Chondrocyte (in vitro differentiated cells): ENCODE data around the gene ITPR1. TPM values are rescaled to one million over a fixed set of nuclear protein-coding genes. Genes with fewer than 3 reads are reported as not detected.
"Not testable (repeated sequence)": the region's sequence is repeated elsewhere in the genome, so short reads cannot be mapped to it uniquely, and the experiment has no call there.

ENCODE experiments used
- DNase-seq: peaks from one replicate; pipeline ENCODE4 v3.0.0; 2021; ENCODE audit warnings: mixed read lengths, low spot score
- H3K27ac Mint-ChIP-seq: one replicate; pipeline ENCODE4 v1.8.0; 2021; ENCODE audit warnings: mild to moderate bottlenecking, moderate library complexity, mixed read lengths; ENCODE audit not compliant: unreplicated experiment
- H3K27me3 Mint-ChIP-seq: 2 replicates; pipeline ENCODE4 v1.8.0; 2021; ENCODE audit warnings: low read depth, mixed read lengths
- H3K36me3 Mint-ChIP-seq: 2 replicates; pipeline ENCODE4 v1.8.0; 2021; ENCODE audit warnings: low read depth, mixed read lengths
- H3K4me1 Mint-ChIP-seq: 2 replicates; pipeline ENCODE4 v1.8.0; 2021; ENCODE audit warnings: low read depth, mild to moderate bottlenecking, mixed read lengths
- H3K4me3 Mint-ChIP-seq: one replicate; pipeline ENCODE4 v1.8.0; 2021; ENCODE audit warnings: mild to moderate bottlenecking, moderate library complexity, mixed read lengths; ENCODE audit not compliant: unreplicated experiment
- H3K9me3 Mint-ChIP-seq: 2 replicates; pipeline ENCODE4 v1.8.0; 2021; ENCODE audit warnings: low read depth, mixed read lengths
- total RNA-seq: library from RNA; stranded (reverse); gene quantifications from 3 replicates; pipeline ENCODE4 v1.2.1, GENCODE V29; 2021
- TF ChIP-seq, protein P1 (sequence below): fragments of 200-600 bp; sonication (generic); IDR thresholded peaks from 2 replicates; pipeline ENCODE4 v1.5.0; 2021; ENCODE audit warnings: antibody characterized with exemption, mild to moderate bottlenecking, moderate library complexity

Gene ITPR1
- total RNA-seq, 1 donor from 2014 or later, result 45.0 TPM

DNA sequence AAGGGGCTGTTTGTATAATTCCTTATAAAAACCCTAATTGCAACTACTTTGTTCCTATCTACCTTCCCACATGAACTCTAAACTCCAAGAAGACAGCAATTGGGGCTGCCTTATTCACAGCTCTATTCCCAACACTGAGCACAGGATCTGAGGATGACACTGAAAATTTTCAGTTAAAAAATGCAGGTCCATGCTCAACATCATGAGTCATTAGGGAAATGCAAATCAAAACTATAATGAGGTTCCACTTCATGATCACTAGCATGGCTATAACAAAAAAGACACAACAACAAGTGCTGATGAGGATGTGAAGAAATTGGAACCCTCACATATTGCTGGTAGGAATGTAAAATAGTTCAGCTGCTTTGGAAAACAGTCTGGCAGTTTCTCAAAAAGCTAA, 39.0 kb upstream of the ITPR1 start:
- Mint-ChIP-seq H3K36me3 (peaks cover 3% of the 10 kb centered on the region), H3K27me3 (no peaks in the 10 kb centered on the region), H3K27ac (no peak overlapping the region), H3K4me1 (no peaks in the 10 kb centered on the region), H3K4me3 (no peak overlapping the region), H3K9me3 (no peaks in the 10 kb centered on the region)
- TF ChIP-seq, protein P1, sequence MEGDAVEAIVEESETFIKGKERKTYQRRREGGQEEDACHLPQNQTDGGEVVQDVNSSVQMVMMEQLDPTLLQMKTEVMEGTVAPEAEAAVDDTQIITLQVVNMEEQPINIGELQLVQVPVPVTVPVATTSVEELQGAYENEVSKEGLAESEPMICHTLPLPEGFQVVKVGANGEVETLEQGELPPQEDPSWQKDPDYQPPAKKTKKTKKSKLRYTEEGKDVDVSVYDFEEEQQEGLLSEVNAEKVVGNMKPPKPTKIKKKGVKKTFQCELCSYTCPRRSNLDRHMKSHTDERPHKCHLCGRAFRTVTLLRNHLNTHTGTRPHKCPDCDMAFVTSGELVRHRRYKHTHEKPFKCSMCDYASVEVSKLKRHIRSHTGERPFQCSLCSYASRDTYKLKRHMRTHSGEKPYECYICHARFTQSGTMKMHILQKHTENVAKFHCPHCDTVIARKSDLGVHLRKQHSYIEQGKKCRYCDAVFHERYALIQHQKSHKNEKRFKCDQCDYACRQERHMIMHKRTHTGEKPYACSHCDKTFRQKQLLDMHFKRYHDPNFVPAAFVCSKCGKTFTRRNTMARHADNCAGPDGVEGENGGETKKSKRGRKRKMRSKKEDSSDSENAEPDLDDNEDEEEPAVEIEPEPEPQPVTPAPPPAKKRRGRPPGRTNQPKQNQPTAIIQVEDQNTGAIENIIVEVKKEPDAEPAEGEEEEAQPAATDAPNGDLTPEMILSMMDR, result no peak
- no peak for DNase-seq

DNA sequence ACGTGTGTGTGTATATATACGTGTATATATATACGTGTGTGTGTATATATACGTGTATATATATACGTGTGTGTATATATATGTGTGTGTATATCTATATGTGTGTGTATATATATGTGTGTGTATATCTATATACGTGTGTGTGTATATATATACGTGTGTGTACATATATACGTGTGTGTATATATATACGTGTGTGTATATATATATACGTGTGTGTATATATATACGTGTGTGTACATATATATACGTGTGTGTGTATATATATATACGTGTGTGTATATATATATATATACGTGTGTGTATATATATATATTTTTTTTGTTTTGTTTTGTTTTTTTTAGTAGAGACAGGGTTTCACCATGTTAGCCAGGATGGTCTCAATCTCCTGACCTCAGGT, 36.4 kb upstream of the ITPR1 start:
- H3K27ac Mint-ChIP-seq, H3K9me3 Mint-ChIP-seq, H3K27me3 Mint-ChIP-seq, H3K4me3 Mint-ChIP-seq, H3K4me1 Mint-ChIP-seq, H3K36me3 Mint-ChIP-seq, DNase-seq: not testable (repeated sequence)

DNA sequence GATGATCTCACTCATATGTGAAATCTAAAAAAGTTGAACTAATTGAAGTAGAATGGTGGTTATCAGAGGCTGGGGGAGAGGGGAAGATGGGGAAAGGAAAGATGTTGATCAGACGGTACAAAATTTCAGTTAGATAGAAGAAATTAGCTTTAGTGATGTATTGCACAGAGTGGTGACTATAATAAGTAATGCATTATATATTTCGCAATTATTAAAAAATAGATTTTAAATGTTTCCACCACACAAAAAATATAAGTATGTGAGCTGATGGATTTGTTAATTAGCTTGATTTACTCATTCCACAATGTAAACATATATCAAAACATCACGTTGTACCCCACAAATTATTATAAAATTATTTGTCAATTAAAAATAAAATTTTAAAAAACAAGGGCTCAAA, 34.2 kb upstream of the ITPR1 start:
- H3K9me3 Mint-ChIP-seq, result no peaks in the 10 kb centered on the region
- H3K36me3 Mint-ChIP-seq, result no peaks in the 10 kb centered on the region
- no peak overlapping the region for H3K4me3 Mint-ChIP-seq
- no peak overlapping the region for H3K27ac Mint-ChIP-seq
- TF ChIP-seq, protein P1, result no peak
- H3K4me1 Mint-ChIP-seq, result no peaks in the 10 kb centered on the region
- H3K27me3 Mint-ChIP-seq, result no peaks in the 10 kb centered on the region
- no peak for DNase-seq

DNA sequence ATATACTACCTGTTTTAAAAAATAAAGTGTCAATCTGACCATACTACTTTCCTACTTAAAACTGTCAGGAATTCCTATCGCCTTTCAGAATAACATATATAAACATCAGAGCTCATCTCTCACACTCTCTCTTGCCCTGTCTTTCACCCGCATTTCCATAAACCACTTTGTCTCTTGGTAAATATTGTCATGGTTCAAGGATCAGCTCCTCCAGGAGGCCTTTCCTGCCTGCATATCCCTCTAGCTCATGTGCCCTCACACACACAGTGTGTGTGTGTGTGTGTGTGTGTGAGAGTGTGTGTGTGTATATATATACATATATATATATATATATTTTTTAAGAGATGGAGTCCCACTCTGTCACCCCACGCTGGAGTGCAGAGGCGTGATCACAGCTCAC, 32.8 kb upstream of the ITPR1 start:
- Mint-ChIP-seq H3K4me3 (no peak overlapping the region), H3K4me1 (no peaks in the 10 kb centered on the region), H3K27ac (no peak overlapping the region), H3K36me3 (no peaks in the 10 kb centered on the region), H3K9me3 (no peaks in the 10 kb centered on the region), H3K27me3 (no peaks in the 10 kb centered on the region)
- TF ChIP-seq, protein P1, result no peak
- DNase-seq, result no peak

DNA sequence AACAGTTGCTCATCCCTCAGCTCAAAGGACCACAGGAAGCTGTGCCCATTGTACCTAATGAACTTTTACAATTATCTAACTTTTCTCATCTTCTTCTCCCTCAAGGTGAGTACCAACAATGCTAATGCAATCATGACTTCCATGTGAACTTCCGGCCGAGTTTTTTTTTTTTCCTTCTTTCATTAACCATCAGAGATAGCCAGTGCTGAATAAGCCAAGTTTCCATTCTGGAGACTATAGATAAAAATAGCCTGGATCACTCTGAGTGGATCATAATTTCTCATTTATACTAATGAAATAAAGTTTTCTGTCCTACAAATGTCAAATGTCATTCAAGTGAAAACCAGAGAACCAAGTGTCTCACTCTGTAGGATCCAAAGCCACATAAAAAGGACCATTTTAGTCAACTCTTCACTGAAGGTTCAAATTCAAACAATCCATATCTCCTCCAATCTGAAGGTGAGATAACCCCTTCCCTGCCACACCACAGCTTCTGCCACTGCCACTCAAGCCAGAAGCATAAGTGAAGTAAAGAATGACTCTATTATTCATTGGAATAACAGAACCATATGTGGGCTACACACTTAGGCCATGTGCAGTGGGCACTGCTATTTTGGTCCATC, 31.6 kb upstream of the ITPR1 start:
- TF ChIP-seq, protein P1, result no peak
- Mint-ChIP-seq H3K4me3 (no peak overlapping the region), H3K36me3 (no peaks in the 10 kb centered on the region), H3K27ac (no peak overlapping the region), H3K27me3 (no peaks in the 10 kb centered on the region), H3K9me3 (no peaks in the 10 kb centered on the region), H3K4me1 (peaks cover 11% of the 10 kb centered on the region)
- DNase-seq, result no peak

DNA sequence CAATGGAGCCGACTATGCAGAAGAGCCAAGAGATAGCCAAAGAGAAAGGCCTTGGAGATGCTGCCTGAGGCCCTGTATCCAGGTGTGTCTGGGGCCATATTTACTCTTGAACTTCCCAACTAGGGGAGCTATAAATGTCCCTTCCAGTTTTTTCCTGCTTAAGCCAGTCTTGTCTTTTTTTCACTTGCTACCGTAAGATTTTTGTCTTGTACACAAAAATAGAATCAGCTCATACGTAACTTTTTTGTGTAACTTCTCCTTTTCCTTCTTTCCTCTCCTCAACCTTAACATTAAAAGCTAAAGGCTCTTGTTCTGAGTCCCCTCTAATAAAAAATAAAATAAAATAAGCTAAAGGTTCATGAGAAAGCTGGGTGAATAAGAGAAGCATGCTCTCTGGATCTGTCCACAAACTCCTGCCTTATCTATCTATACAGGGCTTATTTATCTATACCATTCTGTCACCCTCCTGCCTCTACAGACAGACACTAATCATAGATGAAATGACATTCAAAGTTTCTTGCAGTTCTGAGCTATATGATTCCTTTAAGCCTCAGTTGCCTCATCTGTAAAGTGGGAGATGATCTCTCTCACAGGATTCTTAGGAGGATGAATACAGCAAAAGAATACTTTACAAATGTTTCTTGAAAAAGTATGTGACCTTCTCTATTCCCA, 30.6 kb upstream of the ITPR1 start:
- H3K4me3 Mint-ChIP-seq, result no peak overlapping the region
- no peak for DNase-seq
- no peaks in the 10 kb centered on the region for H3K9me3 Mint-ChIP-seq
- peaks cover 18% of the 10 kb centered on the region for H3K4me1 Mint-ChIP-seq
- no peaks in the 10 kb centered on the region for H3K36me3 Mint-ChIP-seq
- no peaks in the 10 kb centered on the region for H3K27me3 Mint-ChIP-seq
- H3K27ac Mint-ChIP-seq, result no peak overlapping the region
- TF ChIP-seq, protein P1, result no peak
